CD4-positive, CD25-positive, alpha-beta regulatory T cell (primary cell): ENCODE data around the gene BEGAIN. TPM values are rescaled to one million over a fixed set of nuclear protein-coding genes. Genes with fewer than 3 reads are reported as not detected.

ENCODE experiments used
- ATAC-seq, 2 donors: fragments of 150-1000 bp; cut with Tn5 transposase; one replicate each; pipeline ENCODE4 v1.10.0; 2021; ENCODE audit warnings: low read depth in 2 of 2, moderate number of reproducible peaks in 2 of 2, moderate library complexity in 1 of 2
- DNase-seq, 3 donors: peaks; one replicate each; pipeline versions ENCODE4 v3.0.0 to v3.0.0-alpha.2; 2012 to 2022; ENCODE audit warnings: mixed read lengths in 1 of 3
- H3K27ac ChIP-seq: one replicate; pipeline ENCODE4 v1.7.0; 2013; ENCODE audit warnings: mild to moderate bottlenecking, low read length; ENCODE audit not compliant: insufficient read depth, poor library complexity, severe bottlenecking
- H3K27me3 ChIP-seq: one replicate; pipeline ENCODE4 v1.7.0; 2013; ENCODE audit warnings: low read length; ENCODE audit not compliant: control insufficient read depth, insufficient read depth
- H3K36me3 ChIP-seq: one replicate; pipeline ENCODE4 v1.7.0; 2013; ENCODE audit warnings: mild to moderate bottlenecking, low read length, moderate library complexity; ENCODE audit not compliant: control insufficient read depth, insufficient read depth
- H3K4me1 ChIP-seq: 2 replicates; pipeline ENCODE4 v1.7.0; 2013; ENCODE audit warnings: mild to moderate bottlenecking, low read length; ENCODE audit not compliant: insufficient read depth, control insufficient read depth, poor library complexity, severe bottlenecking
- H3K4me3 ChIP-seq: one replicate; pipeline ENCODE4 v1.7.0; 2013; ENCODE audit warnings: low read depth, mild to moderate bottlenecking, low read length, moderate library complexity
- H3K9me3 ChIP-seq, 2 experiments: 1 replicate in 1 of 2; 2 replicates in 1 of 2; pipeline ENCODE4 v1.7.0; 2013; ENCODE audit warnings: low read length in 2 of 2, mild to moderate bottlenecking in 1 of 2, moderate library complexity in 1 of 2; ENCODE audit not compliant: control insufficient read depth in 2 of 2
- H3K27ac Mint-ChIP-seq, 3 donors: one replicate each; pipeline ENCODE4 v1.8.0; 2020 to 2022; ENCODE audit warnings: mild to moderate bottlenecking in 3 of 3, mixed read lengths in 3 of 3, moderate library complexity in 2 of 3
- H3K27me3 Mint-ChIP-seq: one replicate; pipeline ENCODE4 v1.8.0; 2022; ENCODE audit warnings: mild to moderate bottlenecking, mixed read lengths
- H3K36me3 Mint-ChIP-seq: one replicate; pipeline ENCODE4 v1.8.0; 2020; ENCODE audit warnings: mixed read lengths
- H3K4me1 Mint-ChIP-seq, 4 donors: one replicate each; pipeline ENCODE4 v1.8.0; 2020 to 2022; ENCODE audit warnings: mixed read lengths in 4 of 4, mild to moderate bottlenecking in 1 of 4
- H3K4me3 Mint-ChIP-seq, 4 donors: one replicate each; pipeline ENCODE4 v1.8.0; 2020 to 2022; ENCODE audit warnings: mild to moderate bottlenecking in 4 of 4, mixed read lengths in 4 of 4, moderate library complexity in 3 of 4
- H3K9me3 Mint-ChIP-seq, 7 donors: one replicate each; pipeline ENCODE4 v1.8.0; 2020 to 2022; ENCODE audit warnings: mixed read lengths in 7 of 7, mild to moderate bottlenecking in 3 of 7, moderate library complexity in 2 of 7
- polyA plus RNA-seq, 4 donors: library from polyadenylated mRNA; unstranded; fragments of 300-500 nt; fragmentation: Illumina TruSeq; gene quantifications; one replicate each; pipeline ENCODE4 v1.2.3, GENCODE V29; 2021
- total RNA-seq: library from RNA; stranded (reverse); gene quantifications from one replicate; pipeline ENCODE4 v1.2.3, GENCODE V29; 2022

The BEGAIN gene
- total and polyA plus RNA-seq, 5 donors from 2014 or later, result 0.29 to 1.3 (median 0.50) TPM; not detected in 1

DNA sequence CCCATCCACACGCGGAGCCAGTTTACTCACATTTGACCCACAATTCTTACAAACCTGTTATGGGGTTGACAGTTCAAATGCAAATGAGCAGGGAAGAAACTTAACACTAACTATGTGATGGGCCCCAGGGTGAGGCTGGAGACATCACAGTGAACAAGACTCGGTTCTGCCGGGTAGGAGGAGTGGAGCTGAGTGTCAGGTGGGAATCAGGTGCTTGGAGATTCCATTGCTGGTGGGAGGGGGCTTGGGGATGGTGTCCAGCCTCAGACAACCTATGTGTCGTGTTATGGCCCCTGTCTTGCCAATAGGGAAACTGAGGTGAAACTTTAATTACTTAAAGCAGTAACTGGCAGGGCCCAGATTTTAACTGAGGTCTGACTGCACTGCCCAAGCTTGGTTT is 41.9 kb downstream of the BEGAIN start:
- no peaks in the 10 kb centered on the region for H3K27me3 ChIP-seq
- H3K4me1 ChIP-seq, result peaks cover 23% of the 10 kb centered on the region
- H3K27ac ChIP-seq, result no peak overlapping the region
- Mint-ChIP-seq H3K27me3 (peaks cover 6% of the 10 kb centered on the region), H3K9me3 (no peaks in the 10 kb centered on the region), H3K4me3 (peak overlapping the region in 3 of 4 donors; percentile 63 to 70 (median 68)), H3K4me1 (peaks cover 0 to 39% (median 1%) of the 10 kb centered on the region in 4 donors), H3K27ac (peak overlapping the region in 2 of 3 donors; percentile 45 to 69), H3K36me3 (no peaks in the 10 kb centered on the region)
- no peaks in the 10 kb centered on the region for H3K36me3 ChIP-seq
- DNase-seq (no peak), ATAC-seq (no peak)
- H3K4me3 ChIP-seq, result no peak overlapping the region
- no peaks in the 10 kb centered on the region for H3K9me3 ChIP-seq

DNA sequence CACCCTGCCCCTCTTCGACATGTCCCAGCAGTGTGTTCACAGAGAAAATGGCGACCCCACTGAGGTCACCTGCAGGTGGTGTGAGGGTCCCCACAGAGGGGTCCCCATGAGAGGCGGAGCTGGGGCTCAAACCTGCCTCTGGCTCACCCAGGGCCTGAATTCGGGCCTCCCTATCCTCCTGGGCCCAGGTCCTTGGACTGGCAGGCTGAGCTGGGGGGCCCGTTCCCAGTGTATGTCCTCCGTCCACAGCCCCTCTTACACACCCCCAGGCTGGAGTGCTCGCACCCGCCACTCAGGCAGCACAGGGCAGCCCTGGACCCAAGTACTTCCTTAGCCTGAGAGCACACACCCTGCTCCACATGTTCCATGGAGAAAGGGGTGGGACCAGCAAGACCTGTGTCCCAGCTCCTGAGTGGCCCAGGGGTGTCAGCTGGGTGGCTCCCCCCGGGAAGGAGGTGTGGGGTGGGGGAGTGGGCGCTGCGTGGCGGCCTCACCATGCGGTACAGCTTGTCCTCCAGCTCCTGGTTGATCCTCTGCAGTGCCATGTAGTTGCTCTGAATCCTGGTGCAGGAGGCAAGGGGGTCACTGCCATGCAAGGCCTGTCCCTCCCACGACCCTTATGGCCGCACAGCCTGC is 42.6 kb downstream of the BEGAIN start:
- Mint-ChIP-seq H3K36me3 (no peaks in the 10 kb centered on the region), H3K27me3 (peaks cover 6% of the 10 kb centered on the region), H3K27ac (peak overlapping the region in 1 of 3 donors; percentile 48), H3K4me1 (peaks cover 0 to 39% (median 1%) of the 10 kb centered on the region in 4 donors), H3K4me3 (peak overlapping the region in 1 of 4 donors; percentile 68), H3K9me3 (no peaks in the 10 kb centered on the region)
- ATAC-seq (no peak), DNase-seq (no peak)
- no peak overlapping the region for H3K27ac ChIP-seq
- peaks cover 23% of the 10 kb centered on the region for H3K4me1 ChIP-seq
- no peak overlapping the region for H3K4me3 ChIP-seq
- no peaks in the 10 kb centered on the region for H3K27me3 ChIP-seq
- no peaks in the 10 kb centered on the region for H3K9me3 ChIP-seq
- no peaks in the 10 kb centered on the region for H3K36me3 ChIP-seq

DNA sequence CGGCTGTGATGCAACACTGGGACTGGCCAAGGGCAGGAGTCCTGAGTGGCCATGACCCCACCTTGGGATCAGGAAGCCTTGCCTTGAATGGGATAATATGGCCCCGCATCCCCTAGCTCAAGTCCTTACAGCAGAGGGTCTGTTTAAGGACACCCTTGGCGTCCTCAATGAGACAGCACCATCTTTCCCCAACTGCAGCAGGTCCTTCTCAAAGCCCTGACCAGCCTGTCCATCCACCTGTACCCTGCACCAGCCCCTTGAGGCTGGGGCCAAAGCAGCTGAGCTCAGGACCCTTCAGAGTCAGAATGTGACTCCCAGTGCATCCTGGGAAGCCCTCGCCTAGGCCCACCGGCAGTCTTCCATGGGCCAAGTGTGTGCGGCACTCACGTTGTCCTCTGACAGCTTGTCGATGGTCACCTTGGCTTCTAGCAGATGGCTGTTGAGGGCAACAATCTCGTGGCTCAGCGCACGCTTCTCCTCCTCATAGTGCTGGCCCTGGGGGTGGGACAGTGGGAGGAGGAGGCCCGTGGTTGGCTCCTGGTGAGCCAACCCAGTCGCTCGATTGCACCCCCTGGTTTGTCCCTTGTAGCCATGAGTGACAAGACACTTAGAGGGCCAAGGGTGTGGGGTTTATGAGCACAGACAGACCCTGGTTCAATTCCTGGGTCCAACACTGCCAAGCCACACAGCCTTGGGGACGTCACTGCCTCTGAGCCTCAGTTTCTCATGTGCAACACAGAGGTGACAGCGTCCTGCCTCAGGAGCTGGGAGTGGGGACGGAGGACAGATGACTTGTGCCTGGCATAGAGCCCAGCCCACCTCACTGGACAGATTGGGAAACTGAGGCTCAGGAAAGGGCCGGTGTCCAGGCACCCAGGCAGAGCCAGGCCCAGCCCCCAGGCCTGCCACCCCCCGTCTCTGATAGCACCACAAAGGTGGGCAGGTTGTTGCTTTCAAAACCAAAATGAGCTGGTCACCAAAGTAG is 43.5 kb downstream of the BEGAIN start:
- no peaks in the 10 kb centered on the region for H3K27me3 ChIP-seq
- H3K4me1 Mint-ChIP-seq, result peaks cover 0 to 31% (median 1%) of the 10 kb centered on the region in 4 donors
- no peaks in the 10 kb centered on the region for H3K9me3 Mint-ChIP-seq
- H3K36me3 Mint-ChIP-seq, result no peaks in the 10 kb centered on the region
- no peaks in the 10 kb centered on the region for H3K27me3 Mint-ChIP-seq
- no peaks in the 10 kb centered on the region for H3K36me3 ChIP-seq
- H3K4me3 Mint-ChIP-seq, result no peak overlapping the region
- H3K4me1 ChIP-seq, result peaks cover 23% of the 10 kb centered on the region
- no peak for ATAC-seq
- H3K27ac Mint-ChIP-seq, result no peak overlapping the region
- no peak overlapping the region for H3K27ac ChIP-seq
- no peak for DNase-seq
- no peak overlapping the region for H3K4me3 ChIP-seq
- no peaks in the 10 kb centered on the region for H3K9me3 ChIP-seq

DNA sequence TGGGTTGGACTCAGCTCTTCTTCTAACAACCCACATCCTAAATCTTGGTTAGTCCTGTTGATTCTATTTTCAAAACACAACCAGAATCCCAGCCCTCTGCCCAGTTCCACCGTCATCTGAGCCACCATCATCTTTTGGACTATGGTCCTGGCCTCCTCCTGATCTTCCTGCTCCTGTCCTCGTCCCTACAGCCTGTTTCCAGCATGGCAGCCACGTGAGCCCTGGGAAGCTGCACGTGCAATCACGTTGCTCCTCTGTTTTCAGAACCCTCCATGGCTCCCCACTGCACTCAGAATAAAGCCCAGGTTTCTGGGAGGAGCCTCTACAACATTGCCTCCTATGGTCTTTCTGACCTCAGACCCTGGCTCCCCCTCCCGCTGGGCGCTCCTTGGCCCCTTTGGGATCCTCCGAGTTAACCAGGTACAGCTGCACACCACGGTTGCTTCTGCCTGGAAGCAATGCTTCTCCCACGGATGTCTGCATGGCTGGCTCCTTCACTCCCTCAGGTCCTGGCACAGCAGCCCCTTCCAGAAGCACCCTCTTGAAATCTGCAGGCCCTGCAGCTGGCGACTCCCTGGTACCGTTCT is 44.5 kb downstream of the BEGAIN start:
- peak overlapping the region in 1 of 3 donors; percentile 85 for H3K27ac Mint-ChIP-seq
- Histone ChIP-seq H3K36me3 (no peaks in the 10 kb centered on the region), H3K4me3 (no peak overlapping the region), H3K9me3 (no peaks in the 10 kb centered on the region), H3K27me3 (no peaks in the 10 kb centered on the region), H3K4me1 (peaks cover 14% of the 10 kb centered on the region), H3K27ac (no peak overlapping the region)
- H3K4me3 Mint-ChIP-seq, result no peak overlapping the region
- H3K36me3 Mint-ChIP-seq, result no peaks in the 10 kb centered on the region
- ATAC-seq, result no peak
- H3K9me3 Mint-ChIP-seq, result no peaks in the 10 kb centered on the region
- no peak for DNase-seq
- H3K27me3 Mint-ChIP-seq, result no peaks in the 10 kb centered on the region
- H3K4me1 Mint-ChIP-seq, result peaks cover 0 to 21% (median 1%) of the 10 kb centered on the region in 4 donors

DNA sequence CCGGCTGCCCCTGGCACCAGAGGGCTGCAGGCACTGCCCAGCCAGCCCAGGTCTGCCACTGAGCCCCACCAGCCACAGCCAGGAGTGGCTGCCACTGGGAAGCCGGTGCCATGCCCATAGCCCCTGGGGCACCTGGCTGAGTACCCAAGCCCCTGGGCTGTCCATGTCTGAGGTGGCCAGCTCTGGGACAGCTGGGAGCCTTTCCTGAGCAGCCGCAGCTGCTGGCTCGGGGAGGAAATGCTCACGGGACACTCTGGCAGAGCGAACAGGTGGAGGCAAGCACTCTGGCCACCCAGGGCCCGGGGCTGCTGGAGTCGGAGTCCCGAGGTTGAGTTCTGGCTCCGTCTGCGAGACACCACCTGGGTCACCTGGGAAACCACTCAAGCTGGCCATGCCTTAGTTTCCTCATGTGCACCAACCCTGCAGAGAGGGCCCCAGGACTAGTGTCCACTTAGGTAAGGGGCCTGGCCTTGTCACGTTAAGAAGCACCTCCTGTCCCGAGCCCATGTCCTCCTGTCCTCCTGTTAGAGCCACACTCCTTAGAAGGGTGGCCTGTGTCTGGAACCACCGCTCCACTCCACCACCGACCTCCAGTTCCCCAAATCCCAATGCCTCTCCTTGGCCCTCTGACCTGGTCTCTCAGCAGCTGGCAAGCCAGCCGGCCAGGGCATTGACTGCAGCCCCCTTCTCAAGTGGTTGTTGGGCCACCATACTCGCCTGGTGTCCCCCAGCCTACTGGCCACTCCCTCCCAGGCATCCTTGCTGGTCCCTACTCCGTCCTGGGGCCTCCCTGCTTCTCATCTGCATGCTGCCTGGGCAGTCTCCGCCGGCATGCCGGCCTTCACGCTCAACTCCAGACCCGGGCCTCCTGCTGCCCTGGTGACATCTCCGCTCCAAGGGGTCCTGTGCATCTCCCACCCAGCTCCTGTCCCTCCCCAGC is 45.3 kb downstream of the BEGAIN start:
- no peak for DNase-seq

DNA sequence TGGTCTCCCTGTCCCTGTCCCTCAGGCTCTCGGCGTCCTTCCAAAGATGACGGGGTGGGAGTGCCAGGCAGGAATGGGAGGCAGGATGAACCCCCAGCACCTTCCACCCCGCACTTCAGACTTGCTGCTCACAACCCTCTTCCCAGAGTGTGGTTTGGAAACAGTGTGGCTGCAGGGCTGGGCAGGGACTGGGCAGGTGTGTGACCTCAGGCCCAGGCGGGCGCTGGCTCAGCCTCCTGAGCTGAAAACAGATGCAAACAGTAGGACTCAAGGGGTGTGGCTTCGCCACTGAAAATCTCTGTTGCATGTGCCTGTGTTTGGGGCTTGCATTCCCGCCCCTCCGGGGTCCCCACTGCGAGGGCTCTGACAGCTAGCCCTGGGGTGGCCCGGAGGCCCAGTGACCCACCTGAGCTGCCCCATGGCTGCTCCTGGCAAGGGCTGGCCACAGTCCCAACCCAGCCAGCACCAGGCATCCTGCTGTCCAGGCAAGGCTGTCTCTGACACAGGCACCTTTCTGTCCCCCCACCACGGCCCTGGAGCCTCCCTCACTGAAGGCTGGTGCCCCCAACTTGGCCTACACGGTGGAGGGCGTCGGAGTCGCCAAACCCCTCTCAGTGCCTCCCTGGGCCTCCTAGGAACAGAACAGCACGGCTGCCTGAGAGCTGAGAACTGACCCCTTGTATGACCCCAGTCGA is 46.1 kb downstream of the BEGAIN start:
- Mint-ChIP-seq H3K9me3 (no peaks in the 10 kb centered on the region), H3K27ac (no peak overlapping the region), H3K27me3 (no peaks in the 10 kb centered on the region), H3K36me3 (no peaks in the 10 kb centered on the region), H3K4me3 (no peak overlapping the region), H3K4me1 (peaks cover 0 to 7% (median 0%) of the 10 kb centered on the region in 4 donors)
- DNase-seq (no peak), ATAC-seq (no peak)
- H3K9me3 ChIP-seq, result no peaks in the 10 kb centered on the region
- H3K27me3 ChIP-seq, result no peaks in the 10 kb centered on the region
- H3K27ac ChIP-seq, result no peak overlapping the region
- no peaks in the 10 kb centered on the region for H3K36me3 ChIP-seq
- no peak overlapping the region for H3K4me3 ChIP-seq
- peaks cover 3% of the 10 kb centered on the region for H3K4me1 ChIP-seq

More for the DNA sequence above, 45.3 kb downstream of the BEGAIN start:
- H3K9me3 Mint-ChIP-seq, result no peaks in the 10 kb centered on the region
- H3K4me1 Mint-ChIP-seq, result peaks cover 0 to 13% (median 0%) of the 10 kb centered on the region in 4 donors
- no peak overlapping the region for H3K4me3 ChIP-seq
- no peaks in the 10 kb centered on the region for H3K9me3 ChIP-seq
- H3K4me3 Mint-ChIP-seq, result no peak overlapping the region
- no peak for ATAC-seq
- no peak overlapping the region for H3K27ac Mint-ChIP-seq
- H3K27me3 Mint-ChIP-seq, result no peaks in the 10 kb centered on the region
- H3K27me3 ChIP-seq, result no peaks in the 10 kb centered on the region
- no peak overlapping the region for H3K27ac ChIP-seq
- no peaks in the 10 kb centered on the region for H3K36me3 Mint-ChIP-seq
- H3K36me3 ChIP-seq, result no peaks in the 10 kb centered on the region
- H3K4me1 ChIP-seq, result peaks cover 6% of the 10 kb centered on the region
